Measurements from ENCODE around the gene TANGO6. TPM values are rescaled to one million over a fixed set of nuclear protein-coding genes. Genes with fewer than 3 reads are reported as not detected.

Gene TANGO6
- total and polyA plus RNA-seq, 12 donors = 1.9 to 17.9 (median 10.9) TPM

- no peak for TF ChIP-seq CTCF (IDR thresholded peaks at IDR 0.05)
- no peak for TF ChIP-seq POLR2A (IDR thresholded peaks at IDR 0.05)
- Histone ChIP-seq H3K9me3 (replicated peaks in 1 of 3) (no peaks in the 10 kb centered on the region), H3K27me3 (no peaks in the 10 kb centered on the region), H3K27ac (no peak overlapping the region), H3K36me3 (replicated peaks in 1 of 2) (peaks cover 0 to 4% of the 10 kb centered on the region in 2 donors), H3K4me1 (replicated peaks in 1 of 2) (peaks cover 0 to 11% of the 10 kb centered on the region in 2 donors), H3K4me3 (no peak overlapping the region)
- 69 to 74% (median 72%) methylated on average over 7 of the region's 7 CpGs for WGBS, 4 donors
- intact Hi-C loops (cut with DNase I) = no loop called here
- DNase-seq = no peak
Measured at GRCh38 chr16:68884861-68885720, 41.8 kb downstream of the TANGO6 start.

- 93 to 100% (median 96%) methylated on average over 1 of the region's 1 CpG for WGBS, 4 donors
- no peak for DNase-seq
- no peak for TF ChIP-seq POLR2A (IDR thresholded peaks at IDR 0.05)
- no peak for TF ChIP-seq CTCF (IDR thresholded peaks at IDR 0.05)
- no peak overlapping the region for H3K4me3 ChIP-seq
- peaks cover 0 to 11% of the 10 kb centered on the region in 2 donors for H3K4me1 ChIP-seq (replicated peaks in 1 of 2)
- H3K27me3 ChIP-seq = no peaks in the 10 kb centered on the region
- H3K9me3 ChIP-seq (replicated peaks in 1 of 3) = no peaks in the 10 kb centered on the region
- intact Hi-C loops (cut with DNase I) = no loop called here
- H3K27ac ChIP-seq = no peak overlapping the region
- H3K36me3 ChIP-seq (replicated peaks in 1 of 2) = no peaks in the 10 kb centered on the region
Measured at GRCh38 chr16:68887107-68887506, 43.8 kb downstream of the TANGO6 start.

GRCh38 chr16:68889508-68890150, 46.3 kb downstream of the TANGO6 start:
- no peak for TF ChIP-seq CTCF (IDR thresholded peaks at IDR 0.05)
- TF ChIP-seq POLR2A (IDR thresholded peaks at IDR 0.05) = no peak
- no peaks in the 10 kb centered on the region for H3K27me3 ChIP-seq
- no peak overlapping the region for H3K4me3 ChIP-seq
- intact Hi-C loops (cut with DNase I) = no loop called here
- H3K27ac ChIP-seq = no peak overlapping the region
- H3K36me3 ChIP-seq (replicated peaks in 1 of 2) = no peaks in the 10 kb centered on the region
- H3K4me1 ChIP-seq (replicated peaks in 1 of 2) = peaks cover 0 to 11% of the 10 kb centered on the region in 2 donors
- no peaks in the 10 kb centered on the region for H3K9me3 ChIP-seq (replicated peaks in 1 of 3)
- no peak for DNase-seq
- 48 to 64% (median 63%) methylated on average over 3 of the region's 3 CpGs for WGBS, 4 donors

- TF ChIP-seq CTCF (IDR thresholded peaks at IDR 0.05) = no peak
- no peak for TF ChIP-seq POLR2A (IDR thresholded peaks at IDR 0.05)
- Histone ChIP-seq H3K27me3 (no peaks in the 10 kb centered on the region), H3K36me3 (replicated peaks in 1 of 2) (no peaks in the 10 kb centered on the region), H3K27ac (no peak overlapping the region), H3K4me3 (no peak overlapping the region), H3K4me1 (replicated peaks in 1 of 2) (no peaks in the 10 kb centered on the region), H3K9me3 (replicated peaks in 1 of 3) (no peaks in the 10 kb centered on the region)
- no peak for DNase-seq
- intact Hi-C loops (cut with DNase I) = no loop called here
- WGBS, 4 donors = 79 to 92% (median 88%) methylated on average over 7 to 8 of the region's 8 CpGs
Measured at GRCh38 chr16:68892214-68892613, 48.9 kb downstream of the TANGO6 start.

Measured in adrenal gland (tissue), 12 donors.